Testis (tissue), 2 donors: ENCODE data around the gene CD101.

Experiments
- POLR2A ChIP-seq: fragments of 450-650 bp; IDR thresholded peaks from one replicate; pipeline ENCODE4 v1.6.1; 2017; ENCODE audit warnings: antibody characterized with exemption, mild to moderate bottlenecking, moderate library complexity
- TF ChIP-seq, protein P1 (sequence below), 3 experiments: fragments of 450-650 bp in 2 of 3; fragments of 200-600 bp in 1 of 3; sonication (generic) in 1 of 3; IDR thresholded peaks; one replicate each; pipeline ENCODE4 v1.5.1; 2016 to 2019; ENCODE audit warnings: antibody characterized with exemption in 3 of 3, mild to moderate bottlenecking in 2 of 3, moderate library complexity in 1 of 3

DNA sequence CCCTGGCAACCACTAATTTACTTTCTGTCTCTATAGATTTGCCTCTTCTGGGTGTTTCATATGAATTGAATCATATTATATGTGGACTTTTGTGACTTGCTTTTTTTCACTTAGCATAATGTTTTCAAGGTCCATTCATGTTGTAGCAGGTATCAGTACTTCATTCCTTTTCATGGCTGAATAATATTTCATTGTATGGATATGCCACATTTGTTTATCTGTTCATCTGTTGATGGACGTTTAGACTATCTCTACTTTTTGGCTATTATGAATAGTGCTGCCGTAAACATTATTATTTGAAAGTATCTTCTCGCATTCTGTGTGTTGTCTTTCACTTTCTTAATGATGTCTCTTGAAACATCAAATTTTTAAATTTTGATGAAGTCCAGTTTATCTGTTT lies 32.8 kb upstream of the CD101 start:
- TF ChIP-seq, protein P1, sequence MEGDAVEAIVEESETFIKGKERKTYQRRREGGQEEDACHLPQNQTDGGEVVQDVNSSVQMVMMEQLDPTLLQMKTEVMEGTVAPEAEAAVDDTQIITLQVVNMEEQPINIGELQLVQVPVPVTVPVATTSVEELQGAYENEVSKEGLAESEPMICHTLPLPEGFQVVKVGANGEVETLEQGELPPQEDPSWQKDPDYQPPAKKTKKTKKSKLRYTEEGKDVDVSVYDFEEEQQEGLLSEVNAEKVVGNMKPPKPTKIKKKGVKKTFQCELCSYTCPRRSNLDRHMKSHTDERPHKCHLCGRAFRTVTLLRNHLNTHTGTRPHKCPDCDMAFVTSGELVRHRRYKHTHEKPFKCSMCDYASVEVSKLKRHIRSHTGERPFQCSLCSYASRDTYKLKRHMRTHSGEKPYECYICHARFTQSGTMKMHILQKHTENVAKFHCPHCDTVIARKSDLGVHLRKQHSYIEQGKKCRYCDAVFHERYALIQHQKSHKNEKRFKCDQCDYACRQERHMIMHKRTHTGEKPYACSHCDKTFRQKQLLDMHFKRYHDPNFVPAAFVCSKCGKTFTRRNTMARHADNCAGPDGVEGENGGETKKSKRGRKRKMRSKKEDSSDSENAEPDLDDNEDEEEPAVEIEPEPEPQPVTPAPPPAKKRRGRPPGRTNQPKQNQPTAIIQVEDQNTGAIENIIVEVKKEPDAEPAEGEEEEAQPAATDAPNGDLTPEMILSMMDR (IDR thresholded peaks at IDR 0.05): no peak
- no peak for TF ChIP-seq POLR2A
